Stimulated activated CD8-positive, alpha-beta memory T cell treated with anti-CD3 and anti-CD28 coated beads, Interleukin-4, amount 100 ng/mL, for 24 hours (primary cell): ENCODE results near the gene HK2.

Experiments
- DNase-seq: peaks from one replicate; pipeline ENCODE4 v3.0.0-alpha.2; 2020; ENCODE audit warnings: low read depth

The HK2 gene

GRCh38 chr2:74857215-74857614 is 23.3 kb downstream of the HK2 start:
- no peak for DNase-seq

GRCh38 chr2:74857725-74858124 is 23.8 kb downstream of the HK2 start:
- DNase-seq = no peak

GRCh38 chr2:74858281-74858680 is 24.4 kb downstream of the HK2 start:
- no peak for DNase-seq

- no peak for DNase-seq
These were observed 26.2 kb downstream of the HK2 start for GRCh38 chr2:74860079-74860478.

- no peak for DNase-seq
These were observed 26.6 kb downstream of the HK2 start for GRCh38 chr2:74860521-74860920.

- no peak for DNase-seq
These were observed 27.6 kb downstream of the HK2 start for GRCh38 chr2:74861531-74861930.

- DNase-seq = no peak
These were observed 28.4 kb downstream of the HK2 start for GRCh38 chr2:74862020-74862964.

GRCh38 chr2:74863802-74864248 is 29.9 kb downstream of the HK2 start:
- DNase-seq = no peak

GRCh38 chr2:74864728-74865722 is 31.1 kb downstream of the HK2 start:
- DNase-seq = no peak

GRCh38 chr2:74865770-74866674 is 32.1 kb downstream of the HK2 start:
- no peak for DNase-seq

GRCh38 chr2:74867841-74868658 is 34.1 kb downstream of the HK2 start:
- no peak for DNase-seq

- no peak for DNase-seq
These were observed 35.6 kb downstream of the HK2 start for GRCh38 chr2:74869517-74869916.

- no peak for DNase-seq
These were observed 37.0 kb downstream of the HK2 start for GRCh38 chr2:74870951-74871350.

GRCh38 chr2:74871414-74871813 is 37.5 kb downstream of the HK2 start:
- DNase-seq = no peak

GRCh38 chr2:74872389-74872836 is 38.5 kb downstream of the HK2 start:
- DNase-seq = no peak

- no peak for DNase-seq
These were observed 39.2 kb downstream of the HK2 start for GRCh38 chr2:74873012-74873665.

GRCh38 chr2:74873678-74874640 is 40.0 kb downstream of the HK2 start:
- DNase-seq = no peak

- peak; percentile 11 for DNase-seq
These were observed 42.4 kb downstream of the HK2 start for GRCh38 chr2:74876081-74876886.
